RPMI8226 (cell line): ENCODE measurements around the gene TIMM29.
A peak's percentile ranks its signal among the peaks of the same experiment; 100 is the strongest.

Experiments
- DNase-seq: peaks from one replicate; pipeline ENCODE4 v3.0.0-alpha.2; 2015

Gene TIMM29

DNA sequence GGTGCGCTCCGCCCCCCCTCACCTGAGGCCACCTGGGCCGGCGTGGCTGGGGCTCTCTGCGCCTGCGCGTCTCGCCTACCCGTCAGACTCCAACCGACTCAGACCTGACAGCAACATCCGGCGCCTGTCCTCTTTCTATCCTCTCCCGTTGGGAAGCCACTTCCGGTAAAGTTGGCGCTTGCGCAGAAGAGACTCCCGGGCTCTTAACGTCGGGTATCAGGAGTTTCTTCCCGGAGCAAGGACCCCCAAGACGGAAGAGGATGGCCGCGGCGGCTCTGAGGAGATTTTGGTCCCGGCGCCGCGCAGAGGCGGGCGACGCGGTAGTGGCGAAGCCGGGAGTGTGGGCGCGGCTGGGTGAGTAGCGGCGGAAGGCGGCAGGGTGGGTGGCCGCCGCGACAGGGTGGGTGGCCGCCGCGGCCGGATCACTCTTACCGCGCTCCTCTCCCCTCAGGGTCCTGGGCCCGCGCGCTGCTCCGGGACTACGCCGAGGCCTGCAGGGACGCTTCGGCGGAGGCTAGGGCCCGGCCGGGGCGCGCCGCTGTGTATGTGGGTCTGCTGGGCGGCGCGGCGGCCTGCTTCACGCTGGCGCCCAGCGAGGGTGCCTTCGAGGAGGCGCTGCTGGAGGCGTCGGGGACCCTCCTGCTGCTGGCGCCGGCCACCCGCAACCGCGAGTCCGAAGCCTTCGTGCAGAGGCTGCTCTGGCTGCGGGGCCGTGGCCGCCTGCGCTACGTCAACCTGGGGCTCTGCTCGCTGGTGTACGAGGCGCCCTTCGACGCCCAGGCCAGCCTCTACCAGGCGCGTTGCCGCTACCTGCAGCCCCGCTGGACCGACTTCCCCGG lies at the start of gene TIMM29, which contains the start of gene YIPF2:
TSS of gene TIMM29 (plus strand) at position 249 of the 839 bp plus-strand sequence. CDS start at position 261, 12 bp downstream.
TSS of gene YIPF2 (minus strand) at position 77 of the 839 bp plus-strand sequence. CDS start 229 bp downstream, outside the sequence.
- peak; percentile 99 for DNase-seq

DNA sequence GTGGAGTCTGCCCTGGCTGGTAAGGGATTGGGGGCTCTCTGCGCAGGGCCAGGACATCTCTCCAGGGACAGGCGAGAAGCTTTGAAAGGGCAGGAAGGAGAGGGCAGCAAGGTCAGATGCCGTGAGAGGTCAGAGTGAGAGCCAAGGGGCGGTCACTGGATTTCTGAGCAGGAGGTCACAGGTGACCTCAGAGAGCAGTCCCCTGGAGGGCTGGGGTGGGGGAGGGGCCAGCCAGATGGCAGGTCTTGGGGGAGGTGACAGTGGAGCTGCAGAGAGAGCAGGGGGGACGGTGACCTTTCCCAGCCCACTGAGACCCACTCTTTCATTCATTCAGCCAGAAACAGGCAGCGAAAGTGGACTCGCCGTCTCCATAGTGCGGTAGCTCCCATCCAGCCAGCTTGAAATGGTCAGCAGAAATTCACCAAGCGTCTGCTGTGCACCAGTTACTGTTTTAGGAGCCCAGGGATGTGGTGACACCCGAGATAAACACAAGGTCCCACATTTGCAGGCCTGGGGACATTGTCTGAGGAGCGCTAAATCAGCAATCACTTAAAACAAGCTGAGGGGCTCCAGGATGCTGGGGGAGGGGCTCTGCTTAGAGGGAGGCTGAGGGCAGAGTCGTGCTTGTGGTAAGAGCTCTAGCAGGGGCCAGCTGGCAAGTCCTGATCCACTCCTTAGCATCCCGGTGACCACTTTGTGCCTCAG lies 47.1 kb upstream of the TIMM29 start:
- no peak for DNase-seq

DNA sequence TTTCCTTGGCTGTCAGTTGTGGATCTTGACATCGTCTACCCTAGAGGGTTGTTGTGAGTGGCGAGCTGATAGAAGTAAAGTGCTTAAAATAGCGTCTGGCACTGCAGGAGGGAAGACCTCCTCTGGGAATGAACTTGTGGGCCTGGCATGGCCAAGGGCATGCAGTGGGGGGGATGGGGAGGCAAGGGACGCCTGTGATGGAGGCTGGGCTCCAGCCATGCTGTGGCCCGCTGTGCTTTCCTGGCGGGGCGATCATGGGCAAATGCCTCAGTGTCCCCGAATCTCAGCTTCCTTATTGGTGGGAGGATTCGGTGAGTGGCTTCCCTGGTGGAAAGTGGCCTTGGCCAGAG lies 46.5 kb upstream of the TIMM29 start:
- no peak for DNase-seq

DNA sequence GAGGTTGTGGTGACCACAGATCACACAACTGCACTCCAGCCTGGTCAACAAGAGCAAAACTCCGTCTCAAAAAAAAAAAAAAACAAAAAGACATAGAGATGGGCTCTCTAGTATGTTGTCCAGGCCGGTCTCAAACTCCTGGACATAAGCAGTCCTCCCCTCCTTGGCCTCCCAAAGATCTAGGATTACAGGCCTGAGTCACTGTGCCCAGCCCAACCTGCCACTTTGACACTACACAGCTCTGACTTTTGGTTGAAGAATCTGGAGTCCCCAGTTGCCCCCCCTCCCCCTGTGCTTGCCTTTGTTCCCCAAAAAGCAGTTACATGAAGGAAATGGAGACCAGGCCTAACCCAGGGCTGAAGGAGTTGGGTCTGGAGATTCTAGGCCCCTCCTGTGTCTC lies 44.3 kb upstream of the TIMM29 start:
- DNase-seq: no peak

DNA sequence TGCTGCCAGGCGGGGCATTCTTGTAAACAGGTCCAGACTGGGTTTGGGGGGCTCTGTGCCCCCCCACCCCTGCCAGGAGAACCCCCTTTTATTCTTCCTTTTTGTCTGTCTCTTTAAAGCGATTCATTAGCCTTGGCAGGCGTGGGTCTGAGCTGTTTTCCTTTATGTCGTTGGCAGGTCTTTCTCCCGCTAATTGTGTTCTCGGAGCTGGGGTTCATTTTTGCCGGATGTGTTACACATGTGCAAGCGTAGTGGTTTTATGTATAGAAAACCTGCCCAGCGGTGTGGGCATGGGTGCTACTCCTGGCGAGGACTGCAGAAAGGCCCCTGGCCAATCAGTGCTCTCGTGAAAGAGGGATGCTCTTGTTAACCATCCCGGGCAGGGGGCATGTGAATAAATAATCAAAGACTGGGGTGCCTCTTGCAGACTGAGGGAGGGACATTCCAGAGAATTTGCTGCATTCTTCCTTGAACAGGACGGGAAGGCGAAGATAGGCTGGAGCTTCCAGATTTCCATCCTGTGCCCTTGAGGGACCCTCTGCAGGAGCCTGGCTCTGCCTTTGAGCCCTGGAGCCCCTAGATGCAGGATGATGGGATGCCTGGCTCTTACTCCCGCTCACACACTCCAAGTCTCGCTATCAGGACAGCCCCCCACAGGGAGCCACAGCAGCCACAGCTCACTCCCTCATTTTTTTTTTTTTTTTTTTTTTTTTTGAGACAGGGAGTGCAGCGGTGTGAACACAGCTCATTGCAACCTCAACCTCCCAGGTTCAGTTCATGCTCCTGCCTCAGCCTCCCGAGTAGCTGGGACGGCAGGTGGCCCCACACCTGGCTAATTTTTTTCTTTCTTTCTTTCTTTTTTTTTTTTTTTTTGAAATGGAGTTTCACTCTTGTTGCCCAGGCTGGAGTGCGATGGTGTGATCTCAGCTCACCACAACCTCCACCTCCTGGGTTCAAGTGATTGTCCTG lies 43.1 kb upstream of the TIMM29 start:
- no peak for DNase-seq

DNA sequence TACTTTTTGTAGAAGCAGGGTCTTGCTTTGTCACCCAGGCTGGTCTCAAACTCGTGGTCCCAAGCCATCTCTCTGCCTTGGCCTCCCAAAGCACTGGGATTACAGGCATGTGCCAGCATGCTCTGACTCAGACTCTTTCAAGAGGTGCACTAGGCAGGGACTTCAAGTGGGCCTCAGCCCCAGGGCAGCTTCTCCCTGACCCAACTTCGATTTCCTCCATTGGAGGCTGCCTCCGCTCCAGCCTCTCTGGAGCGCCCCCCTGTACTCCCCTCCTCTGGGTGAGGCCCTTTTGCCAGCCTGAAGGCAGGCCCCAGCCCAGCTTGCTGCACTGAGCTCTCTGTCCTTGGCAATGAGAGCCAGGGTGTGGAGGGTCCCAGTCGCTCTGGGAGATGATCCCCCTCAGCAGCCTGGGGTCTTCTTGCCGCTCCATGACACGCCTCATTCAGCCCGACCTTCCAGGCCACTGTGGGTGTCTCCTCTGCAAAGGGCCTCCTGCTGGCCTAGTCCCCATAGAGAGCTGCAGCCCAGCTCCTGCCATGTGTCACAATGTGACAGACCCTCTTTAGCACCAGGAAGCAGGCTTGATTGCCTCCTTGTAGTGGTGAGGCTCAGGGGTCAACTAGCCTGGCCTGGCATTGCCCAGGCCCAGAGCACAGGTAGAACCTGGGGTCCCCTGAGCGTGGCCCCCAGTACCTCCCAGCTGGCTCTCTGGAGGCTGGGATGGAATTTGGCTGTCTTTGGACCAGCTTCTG lies 40.8 kb upstream of the TIMM29 start:
- no peak for DNase-seq

DNA sequence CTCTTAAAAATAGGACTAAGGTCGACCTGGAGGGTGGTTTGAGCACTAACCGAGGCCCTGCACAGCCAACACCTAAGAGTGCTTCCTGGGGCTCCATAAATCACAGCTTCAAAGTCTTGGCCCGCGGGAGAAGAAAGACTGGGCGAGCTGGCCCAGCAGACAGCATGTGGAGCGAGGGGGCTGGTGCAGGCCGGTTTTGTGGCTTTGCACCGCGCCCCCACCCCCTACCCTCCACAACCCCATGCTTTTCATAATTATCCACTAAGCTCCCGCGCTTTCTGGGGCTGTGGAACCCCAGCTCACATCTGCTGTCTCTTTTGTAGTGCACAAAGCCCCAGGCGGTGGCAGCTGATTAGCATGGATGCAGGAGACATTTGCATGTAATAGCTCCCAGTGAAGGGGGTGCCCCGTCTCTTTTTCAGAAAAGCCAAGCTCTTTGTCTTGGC lies 40.2 kb upstream of the TIMM29 start:
- DNase-seq: no peak

DNA sequence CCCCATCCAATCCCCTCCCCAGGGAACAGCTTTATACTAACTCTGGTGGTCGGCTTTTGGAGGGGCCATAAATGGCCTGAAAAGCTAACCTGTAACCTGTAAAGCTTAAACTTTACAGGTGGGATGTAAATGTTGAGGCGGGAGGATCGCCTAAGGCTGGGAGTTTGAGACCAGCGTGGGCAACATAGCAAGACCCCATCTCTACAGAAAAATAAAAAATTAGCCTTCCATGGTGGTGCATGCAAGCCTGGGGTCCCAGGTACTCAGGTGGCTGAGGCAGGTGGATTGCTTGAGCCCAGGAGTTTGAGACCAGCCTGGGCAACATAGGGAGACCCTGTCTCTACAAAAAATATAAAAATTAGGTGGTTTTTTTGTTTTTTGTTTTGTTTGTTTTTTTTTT lies 38.7 kb upstream of the TIMM29 start:
- DNase-seq: no peak

DNA sequence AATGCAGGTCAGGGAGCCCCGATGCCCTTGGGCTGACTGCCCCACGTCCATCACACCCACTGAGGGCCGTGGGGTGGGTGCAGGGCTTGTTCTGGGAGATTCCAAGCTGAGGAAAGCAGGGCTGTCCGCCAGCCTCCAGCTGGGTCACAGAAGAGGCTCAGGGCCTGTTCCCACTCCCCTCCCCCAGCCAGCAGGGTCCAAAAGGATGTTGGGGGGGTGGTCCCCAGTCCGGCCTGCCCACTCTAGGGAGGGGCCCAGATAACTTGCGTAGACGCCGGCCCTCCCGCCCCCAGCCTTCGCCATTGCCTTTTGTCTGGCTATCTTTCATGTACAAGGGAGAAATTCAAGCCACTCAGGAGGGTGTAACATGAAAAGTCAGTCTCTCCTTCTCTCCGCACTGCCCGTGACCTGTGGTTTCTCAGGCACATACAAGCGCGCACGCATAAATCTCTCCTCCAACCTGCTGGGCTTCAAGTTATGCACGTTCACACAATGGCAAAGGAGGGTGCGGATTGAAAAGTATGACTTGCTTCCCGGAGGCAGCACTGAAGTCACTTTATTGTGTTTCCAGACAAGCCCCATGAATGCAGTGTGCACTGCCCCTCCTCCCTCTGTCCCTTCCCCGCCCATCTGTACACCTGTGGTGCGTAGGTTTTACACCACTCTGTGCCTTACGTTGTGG lies 37.1 kb upstream of the TIMM29 start:
- no peak for DNase-seq

DNA sequence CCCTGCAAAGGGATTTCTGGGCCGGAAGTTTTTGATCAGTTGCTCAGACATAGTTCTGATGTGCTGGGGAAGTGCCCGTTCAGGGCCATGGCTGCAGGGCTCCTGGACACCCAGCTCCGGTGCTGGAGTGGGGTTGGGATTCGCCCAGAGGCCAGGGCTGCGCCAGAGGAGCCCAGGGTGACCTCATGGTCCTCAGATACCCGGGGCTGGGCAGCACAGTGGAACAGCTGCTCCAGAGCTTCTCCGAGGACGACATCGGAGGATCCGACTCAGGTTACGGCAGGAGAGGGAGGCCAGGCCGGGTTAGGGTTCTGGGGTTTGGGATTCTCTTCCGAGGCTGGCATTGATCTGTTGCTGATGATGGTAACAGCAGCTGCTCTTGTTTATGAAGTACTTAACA lies 36.4 kb upstream of the TIMM29 start:
- DNase-seq: no peak

DNA sequence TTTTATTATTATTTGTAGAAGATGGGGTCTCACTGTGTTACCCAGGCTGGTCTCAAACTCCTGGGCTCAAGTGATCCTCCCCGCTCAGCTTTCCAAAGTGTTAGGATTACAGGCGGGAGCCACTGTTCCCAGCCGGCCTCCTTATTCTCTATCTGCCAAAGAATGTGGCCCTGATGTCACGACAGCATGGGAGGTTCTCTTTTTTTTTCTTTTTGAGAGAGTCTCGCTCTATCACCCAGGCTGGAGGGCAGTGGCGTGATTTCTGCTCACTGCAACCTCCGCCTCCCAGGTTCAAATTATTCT lies 33.7 kb upstream of the TIMM29 start:
- no peak for DNase-seq

DNA sequence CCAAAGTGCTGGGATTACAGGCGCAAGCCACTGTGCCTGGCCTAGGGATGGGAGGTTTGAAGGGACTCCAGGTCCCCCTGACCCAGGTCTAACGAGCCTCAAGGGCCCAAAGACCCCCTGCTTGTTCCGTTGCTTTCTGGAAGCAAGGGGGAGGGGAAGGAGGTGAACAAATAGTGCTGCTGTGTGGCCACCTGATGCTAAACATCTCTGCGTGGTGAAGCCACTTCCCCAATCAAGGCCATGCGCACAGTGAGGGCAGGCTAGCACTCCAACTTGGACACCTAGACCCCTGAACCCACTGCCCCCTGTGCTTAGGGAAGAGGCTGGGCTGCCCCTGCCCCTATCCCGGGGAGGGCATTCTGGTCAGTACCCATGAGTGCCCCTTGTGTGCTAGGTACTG lies 33.2 kb upstream of the TIMM29 start:
- DNase-seq: no peak

DNA sequence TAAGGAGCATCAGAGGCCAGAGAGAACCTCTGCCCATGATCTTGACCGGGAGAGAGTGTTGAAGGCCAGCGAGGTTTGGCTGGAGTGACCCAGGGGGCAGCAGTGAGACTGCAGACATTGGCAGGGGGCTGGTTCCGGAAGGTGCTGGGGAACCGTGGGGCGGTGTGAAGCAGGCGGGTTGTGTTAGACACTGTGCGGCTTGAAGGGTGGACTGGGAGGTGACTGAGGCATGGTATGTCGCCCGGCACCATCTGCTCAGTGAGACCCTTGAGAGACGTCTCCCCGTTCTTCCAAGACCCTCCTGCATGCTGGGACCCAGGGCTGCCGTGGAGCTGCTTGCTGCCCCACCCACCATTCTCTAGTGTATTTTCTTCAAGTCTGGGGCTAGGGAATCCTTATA lies 32.7 kb upstream of the TIMM29 start:
- DNase-seq: no peak

DNA sequence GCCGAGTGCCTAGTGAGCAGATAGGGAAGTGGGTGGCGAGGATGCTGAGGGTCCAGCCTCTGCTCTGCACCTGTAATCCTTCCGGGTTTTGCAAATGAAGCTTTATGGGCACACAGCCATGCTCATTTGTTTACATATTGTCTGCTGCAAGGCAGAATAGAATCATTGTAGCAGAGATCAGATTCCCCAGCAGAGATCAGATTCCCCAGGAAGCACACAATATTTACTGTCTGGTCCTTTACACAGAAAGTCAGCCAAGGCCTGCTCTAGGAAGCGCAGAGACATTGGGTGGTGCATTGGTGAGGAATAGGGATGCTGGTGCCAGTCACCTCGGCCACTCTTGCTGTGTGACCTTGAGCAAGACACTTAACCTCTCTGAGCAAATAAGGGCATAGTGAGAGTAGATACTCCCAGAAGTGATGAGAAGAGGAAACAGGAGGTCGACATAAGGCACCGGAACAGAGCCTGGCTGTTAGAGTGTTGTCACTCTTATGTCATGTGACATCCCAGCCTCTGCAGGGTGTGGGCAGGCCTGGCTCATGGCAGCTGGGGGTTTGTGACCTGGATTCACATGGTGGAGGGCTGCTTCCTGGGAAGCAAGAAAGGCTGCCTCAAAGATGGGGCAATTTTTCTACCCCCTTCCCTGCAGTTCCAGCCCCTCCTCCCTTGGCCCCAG lies 31.6 kb upstream of the TIMM29 start:
- DNase-seq: no peak

DNA sequence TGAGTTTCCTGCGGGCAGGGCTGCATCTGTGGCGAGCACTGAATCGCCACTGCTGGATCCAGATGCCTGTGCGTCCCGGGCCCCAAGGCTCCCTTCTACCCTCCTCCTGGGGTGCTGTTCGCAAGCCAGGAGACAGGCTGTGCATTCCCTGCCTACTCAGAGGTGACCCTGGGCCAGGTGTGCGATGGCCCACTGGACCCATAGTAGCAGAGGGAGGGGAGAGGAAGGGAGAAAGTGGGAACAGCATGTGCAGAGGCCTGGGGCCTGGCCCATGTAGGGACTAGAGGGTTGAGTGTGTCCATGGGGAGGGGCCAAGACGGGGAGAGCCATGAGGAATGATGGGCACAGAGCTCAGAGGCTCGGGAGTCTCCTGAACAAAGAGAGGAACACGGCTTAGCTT lies 30.0 kb upstream of the TIMM29 start:
- DNase-seq: no peak

DNA sequence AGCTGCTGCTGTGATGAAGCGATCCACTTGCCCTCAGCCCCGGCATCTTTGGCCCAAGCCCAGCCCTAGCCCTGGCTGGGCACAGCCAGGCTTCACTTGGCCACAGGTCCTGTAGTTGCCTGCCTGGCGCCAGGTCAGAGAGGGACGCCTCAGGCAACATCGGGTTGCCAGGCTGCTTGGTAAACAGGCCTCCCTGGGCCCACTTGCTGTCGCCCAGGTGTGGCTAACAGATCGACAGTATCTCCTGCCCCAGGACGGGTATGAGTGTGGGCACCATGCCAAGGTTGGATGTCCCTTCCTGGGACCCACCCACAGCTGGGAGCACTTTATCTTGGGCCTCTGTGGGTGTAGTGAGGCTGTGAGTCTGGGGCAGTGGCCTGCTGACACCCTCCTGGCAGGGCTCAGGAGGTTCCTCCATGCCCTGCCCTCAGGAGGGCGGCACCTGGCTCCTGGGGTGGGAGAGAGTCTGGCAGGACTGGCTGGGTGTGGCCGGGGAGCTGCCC lies 29.4 kb upstream of the TIMM29 start:
- DNase-seq: peak; percentile 8

DNA sequence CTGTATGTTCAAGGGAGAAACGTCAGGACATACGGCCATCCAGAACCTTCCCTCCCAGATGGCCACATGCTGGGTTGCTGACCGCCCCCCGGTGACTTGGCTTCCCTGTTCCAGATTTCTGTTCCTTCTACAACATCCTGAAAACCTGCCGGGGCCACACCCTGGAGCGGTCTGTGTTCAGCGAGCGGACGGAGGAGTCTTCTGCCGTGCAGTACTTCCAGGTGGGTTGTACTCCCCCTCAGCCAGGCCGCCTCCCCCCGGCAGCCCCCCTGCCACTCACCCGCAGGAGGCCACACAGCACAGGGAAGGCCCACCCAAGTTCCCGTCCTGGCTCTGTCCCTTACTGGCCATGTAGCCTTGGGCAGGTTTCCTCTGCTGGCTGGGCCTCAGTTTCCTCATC lies 20.7 kb upstream of the TIMM29 start:
- no peak for DNase-seq

DNA sequence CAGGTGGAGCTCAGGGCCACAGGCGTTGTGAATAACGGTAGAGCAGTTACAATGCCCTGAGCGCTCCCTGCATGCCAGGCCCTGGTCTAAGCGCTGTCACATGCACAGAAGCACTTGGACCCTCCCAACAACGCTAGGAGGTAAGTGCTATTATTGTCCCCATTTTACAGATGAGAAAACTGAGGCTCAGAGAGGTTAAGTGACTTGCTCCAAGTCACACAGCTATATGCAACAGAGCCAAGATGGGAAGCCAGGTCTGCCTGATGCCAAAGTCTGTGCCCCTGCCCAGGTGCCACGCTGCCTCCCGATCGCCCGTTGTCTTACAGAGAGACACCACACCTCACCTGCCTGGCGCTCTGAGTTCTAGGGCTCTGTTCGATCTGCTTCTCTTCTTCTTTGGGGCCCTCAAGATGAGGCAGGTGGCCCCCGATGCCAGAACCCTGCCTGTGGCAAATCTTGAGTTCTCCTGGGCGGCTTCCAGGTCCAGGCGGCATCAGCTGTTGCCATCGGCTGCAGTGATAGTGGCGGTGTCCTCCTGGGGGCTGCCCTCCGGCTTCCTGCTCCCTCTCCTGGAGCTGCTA lies 20.1 kb upstream of the TIMM29 start:
- DNase-seq: no peak

DNA sequence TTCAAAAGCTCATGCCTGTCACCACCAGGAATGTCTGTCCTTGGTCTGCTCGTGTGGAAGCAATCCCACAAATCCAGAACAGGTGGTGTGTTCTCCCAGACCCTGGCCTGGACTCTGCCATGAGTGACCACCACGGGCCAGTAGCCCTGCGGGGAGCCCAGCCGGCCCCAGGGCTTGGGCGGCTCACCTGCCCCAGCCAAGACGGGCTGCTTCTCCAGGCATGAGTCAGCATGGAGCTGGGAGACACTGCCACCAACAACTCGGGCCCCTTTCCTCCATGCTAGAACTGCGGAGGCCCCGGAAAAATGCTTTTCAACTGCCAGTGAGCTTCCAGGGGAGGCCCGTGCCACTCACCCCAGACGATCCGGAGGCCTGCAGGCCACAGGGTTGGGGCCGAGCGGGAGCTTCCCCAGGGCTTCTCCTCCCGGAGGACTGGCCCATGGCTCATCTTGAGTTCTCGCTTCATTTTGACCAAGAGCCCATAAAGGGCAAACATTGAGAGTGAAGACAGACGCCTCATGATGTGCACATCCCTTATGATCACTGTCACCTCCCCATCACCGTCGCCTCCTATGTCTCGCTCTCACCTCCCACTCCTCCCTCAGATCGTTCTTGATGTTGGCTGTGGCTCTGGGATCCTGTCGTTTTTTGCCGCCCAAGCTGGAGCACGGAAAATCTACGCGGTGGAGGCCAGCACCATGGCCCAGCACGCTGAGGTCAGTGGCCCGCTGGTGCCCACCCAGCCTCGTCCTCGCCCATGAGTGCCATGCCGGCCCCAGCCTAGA lies 16.8 kb upstream of the TIMM29 start:
- no peak for DNase-seq

DNA sequence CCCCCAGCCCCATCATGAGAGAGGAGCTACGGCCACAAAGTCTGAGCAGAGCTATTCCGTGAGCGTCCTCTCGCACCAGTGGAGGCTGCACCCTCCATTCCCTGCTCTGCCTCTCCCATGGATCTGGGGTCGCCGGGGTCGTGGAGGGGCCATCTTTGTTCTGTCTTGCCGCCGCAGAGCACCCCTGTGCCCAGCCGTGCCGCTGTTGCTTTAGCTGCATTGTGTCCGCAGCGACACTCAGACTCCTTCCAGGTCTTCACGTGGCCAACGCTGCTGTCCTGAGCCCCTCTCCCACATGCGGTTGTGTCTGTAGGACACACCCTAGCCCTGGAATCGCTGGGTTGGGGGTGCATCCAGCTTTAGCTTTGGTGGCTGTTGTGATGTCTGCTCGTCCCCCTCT lies 16.0 kb upstream of the TIMM29 start:
- no peak for DNase-seq
